ENCODE results near the gene PDIA5. TPM values are rescaled to one million over a fixed set of nuclear protein-coding genes. Genes with fewer than 3 reads are reported as not detected.
A peak's percentile ranks its signal among the peaks of the same experiment; 100 is the strongest.

Gene PDIA5
- total RNA-seq, 1 donor from 2014 or later: 49.4 TPM

DNA sequence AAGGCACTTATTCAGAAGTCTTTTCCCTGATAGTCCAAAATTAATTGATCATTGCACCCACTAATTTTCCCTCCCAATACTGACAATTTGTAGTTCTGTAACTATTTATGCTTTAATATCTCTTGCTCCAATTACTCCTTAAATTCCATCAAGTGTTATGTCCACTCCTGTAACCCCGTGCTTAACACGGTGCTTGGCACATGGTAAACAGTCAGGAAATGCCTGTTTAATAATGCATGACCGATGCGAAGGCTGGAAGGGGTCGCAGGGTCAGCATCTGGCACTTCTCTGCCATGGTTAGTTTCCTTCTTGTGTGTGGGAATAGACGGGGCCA lies 134.4 kb downstream of the PDIA5 start:
- Mint-ChIP-seq H3K4me3 (ENCODE audit: unreplicated experiment) (peak overlapping the region; percentile 96), H3K4me1 (ENCODE audit: low read depth, unreplicated experiment) (peaks cover 5% of the 10 kb centered on the region), H3K27me3 (ENCODE audit: unreplicated experiment) (peaks cover 4% of the 10 kb centered on the region), H3K9me3 (ENCODE audit: unreplicated experiment) (no peaks in the 10 kb centered on the region), H3K36me3 (ENCODE audit: unreplicated experiment) (no peaks in the 10 kb centered on the region), H3K27ac (ENCODE audit: unreplicated experiment) (peak overlapping the region; percentile 96)
- TF ChIP-seq, protein P1, sequence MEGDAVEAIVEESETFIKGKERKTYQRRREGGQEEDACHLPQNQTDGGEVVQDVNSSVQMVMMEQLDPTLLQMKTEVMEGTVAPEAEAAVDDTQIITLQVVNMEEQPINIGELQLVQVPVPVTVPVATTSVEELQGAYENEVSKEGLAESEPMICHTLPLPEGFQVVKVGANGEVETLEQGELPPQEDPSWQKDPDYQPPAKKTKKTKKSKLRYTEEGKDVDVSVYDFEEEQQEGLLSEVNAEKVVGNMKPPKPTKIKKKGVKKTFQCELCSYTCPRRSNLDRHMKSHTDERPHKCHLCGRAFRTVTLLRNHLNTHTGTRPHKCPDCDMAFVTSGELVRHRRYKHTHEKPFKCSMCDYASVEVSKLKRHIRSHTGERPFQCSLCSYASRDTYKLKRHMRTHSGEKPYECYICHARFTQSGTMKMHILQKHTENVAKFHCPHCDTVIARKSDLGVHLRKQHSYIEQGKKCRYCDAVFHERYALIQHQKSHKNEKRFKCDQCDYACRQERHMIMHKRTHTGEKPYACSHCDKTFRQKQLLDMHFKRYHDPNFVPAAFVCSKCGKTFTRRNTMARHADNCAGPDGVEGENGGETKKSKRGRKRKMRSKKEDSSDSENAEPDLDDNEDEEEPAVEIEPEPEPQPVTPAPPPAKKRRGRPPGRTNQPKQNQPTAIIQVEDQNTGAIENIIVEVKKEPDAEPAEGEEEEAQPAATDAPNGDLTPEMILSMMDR (IDR thresholded peaks at IDR 0.05; ENCODE audit: partially characterized antibody, unreplicated experiment): no peak
- DNase-seq: no peak

DNA sequence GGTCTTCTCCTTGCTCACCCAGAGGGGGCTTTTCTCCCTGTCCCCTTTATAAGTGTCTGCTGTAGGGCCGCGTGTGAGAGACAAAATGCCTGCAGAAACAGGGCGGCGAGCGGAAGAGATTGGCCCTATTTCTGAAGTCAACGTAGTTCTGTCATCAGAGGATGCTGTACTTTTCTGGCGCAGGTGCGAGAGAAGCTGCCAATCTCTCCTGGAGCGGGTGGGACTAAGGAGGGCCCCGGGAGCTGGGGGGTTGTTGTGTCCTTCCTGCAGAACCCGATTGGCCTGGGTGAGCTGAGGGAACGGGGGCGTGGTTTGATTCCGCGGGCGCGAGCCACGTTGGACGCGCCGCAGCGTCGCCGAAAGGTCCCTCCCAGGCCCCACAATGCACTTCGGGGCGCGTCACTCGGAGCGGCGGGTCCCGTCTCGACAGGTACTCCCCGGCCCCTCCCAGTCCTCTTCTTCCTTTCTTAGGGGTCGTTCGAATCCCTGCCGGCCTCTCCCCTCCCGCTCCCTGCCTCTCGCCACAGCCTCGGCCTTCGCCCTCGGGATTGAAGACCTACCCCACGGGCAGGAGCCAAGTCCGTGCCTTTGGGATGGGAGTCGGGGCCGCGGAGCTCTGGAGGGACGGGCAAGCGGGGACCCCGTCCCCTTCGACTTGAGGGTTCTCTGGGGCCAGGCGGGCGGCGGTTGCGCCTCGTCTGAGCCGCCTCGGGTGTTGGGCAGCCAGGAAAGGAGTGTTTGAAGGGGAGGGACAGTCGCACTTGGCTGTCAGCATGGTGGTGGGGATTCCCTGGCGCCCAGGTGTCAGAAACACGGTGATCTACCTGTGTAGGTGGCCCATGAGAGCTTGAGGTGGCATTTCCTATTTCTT lies 135.0 kb downstream of the PDIA5 start, which contains the start of gene SEC22A:
Gene SEC22A, plus strand, starts transcription at position 387 of the 871 bp plus-strand sequence. CDS start 7,275 bp downstream, outside the sequence.
- Mint-ChIP-seq H3K27ac (ENCODE audit: unreplicated experiment) (peak within 1 kb of the TSS; percentile 96), H3K9me3 (ENCODE audit: unreplicated experiment) (no peaks in the 10 kb centered on the region), H3K36me3 (ENCODE audit: unreplicated experiment) (no peaks in the 10 kb centered on the region), H3K27me3 (ENCODE audit: unreplicated experiment) (peaks cover 4% of the 10 kb centered on the region), H3K4me1 (ENCODE audit: low read depth, unreplicated experiment) (peaks cover 5% of the 10 kb centered on the region), H3K4me3 (ENCODE audit: unreplicated experiment) (peak within 1 kb of the TSS; percentile 96)
- TF ChIP-seq, protein P1 (IDR thresholded peaks at IDR 0.05; ENCODE audit: partially characterized antibody, unreplicated experiment): no peak
- peak; percentile 94 for DNase-seq

DNA sequence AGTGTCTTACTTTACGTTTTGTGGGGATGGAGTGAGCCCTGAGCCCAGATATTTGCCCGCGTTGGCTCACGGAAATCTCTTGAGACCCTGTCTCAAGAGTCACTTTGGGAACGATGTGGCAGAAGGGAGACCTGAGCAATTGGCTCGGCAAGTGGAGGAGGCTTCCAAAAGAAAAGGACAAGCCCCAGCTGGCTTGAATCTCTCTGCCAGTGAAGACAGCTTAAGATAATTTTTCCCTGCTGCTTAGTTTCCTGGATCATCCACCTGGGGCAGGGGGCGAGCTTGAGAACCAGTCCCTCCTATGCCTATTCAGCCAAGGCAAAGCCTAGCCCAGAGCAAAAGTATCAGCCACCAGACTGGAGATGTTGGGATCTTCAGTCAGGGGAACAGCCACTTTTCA lies 135.6 kb downstream of the PDIA5 start:
- H3K9me3 Mint-ChIP-seq (ENCODE audit: unreplicated experiment): no peaks in the 10 kb centered on the region
- no peaks in the 10 kb centered on the region for H3K36me3 Mint-ChIP-seq (ENCODE audit: unreplicated experiment)
- H3K4me1 Mint-ChIP-seq (ENCODE audit: low read depth, unreplicated experiment): peaks cover 5% of the 10 kb centered on the region
- H3K4me3 Mint-ChIP-seq (ENCODE audit: unreplicated experiment): peak overlapping the region; percentile 96
- TF ChIP-seq, protein P1 (IDR thresholded peaks at IDR 0.05; ENCODE audit: partially characterized antibody, unreplicated experiment): no peak
- DNase-seq: peak; percentile 29
- H3K27ac Mint-ChIP-seq (ENCODE audit: unreplicated experiment): peak overlapping the region; percentile 81
- H3K27me3 Mint-ChIP-seq (ENCODE audit: unreplicated experiment): peaks cover 4% of the 10 kb centered on the region

Small RNA genes within 50 kb of the gene (microRNA-seq; reads per million reads assigned to microRNA genes)
- gene MIR7110 (ENCODE audit: unreplicated experiment): 5.1 reads per million, percentile 33 among the genes with 10 or more reads in this experiment

Other genes starting within 250 kb of the PDIA5 start
- gene SEMA5B, start 39.3 kb upstream of the PDIA5 start, total RNA-seq (ENCODE audit: unreplicated experiment): 61.1 TPM
- gene SEC22A, start 134.9 kb downstream of the PDIA5 start, total RNA-seq (ENCODE audit: unreplicated experiment): 14.6 TPM